H1 (cell line): ENCODE data around the gene MYO9A. TPM values are rescaled to one million over a fixed set of nuclear protein-coding genes. Genes with fewer than 3 reads are reported as not detected.

ENCODE experiments used
- CBX8 ChIP-seq: fragments of 300-800, 300-1000 bp; sonication (generic); IDR thresholded peaks from 2 replicates; pipeline ENCODE4 v1.7.1; 2016; ENCODE audit warnings: low read depth, low read length, borderline replicate concordance
- CTBP2 ChIP-seq: IDR thresholded peaks from 2 replicates; pipeline ENCODE4 v1.7.0; 2011; ENCODE audit warnings: borderline replicate concordance, mild to moderate bottlenecking, moderate library complexity, mixed read lengths, low read length; ENCODE audit not compliant: insufficient read depth, insufficient read length
- HDAC6 ChIP-seq: IDR thresholded peaks from one replicate; pipeline ENCODE4 v1.7.1; 2012; ENCODE audit warnings: low read depth, mild to moderate bottlenecking, inconsistent platforms, low read length, moderate library complexity
- RAD21 ChIP-seq, 2 experiments: IDR thresholded peaks in 1 of 2; conservative IDR thresholded peaks in 1 of 2; 2 replicates each; pipeline ENCODE4 v1.6.1; 2011; ENCODE audit warnings: low read depth in 2 of 2, low read length in 2 of 2, improper control_type of control experiment in 1 of 2, inconsistent platforms in 1 of 2, mild to moderate bottlenecking in 1 of 2, moderate library complexity in 1 of 2
- polyA plus RNA-seq, 7 experiments: library from polyadenylated mRNA; depleted of rRNA in 3 of 7; stranded (reverse) in 5 of 7; unstranded in 2 of 7; fragments of >200 nt in 5 of 7; fragments of 200-250 nt in 2 of 7; gene quantifications; 1 replicate in 5 of 7; 2 replicates in 1 of 7; 4 replicates in 1 of 7; pipeline versions ENCODE4 v1.2.1 to v1.2.3, GENCODE V29; 2011 to 2013; ENCODE audit warnings: missing spikeins in 2 of 7, mixed read lengths in 2 of 7
- total RNA-seq: library from RNA; stranded (reverse); fragmentation: NEBNext Ultra II Directional; extraction: Animal tissue kit (Norgen Biotek cat#: 25700); gene quantifications from 2 replicates; pipeline ENCODE4 v1.2.1, GENCODE V29; 2021

The MYO9A gene
- total and polyA plus RNA-seq, 2 of the 8 experiments (the other 6 are each of a cell fraction or from before 2014, with no cell fraction given), result 3.9 to 26.0 TPM

- TF ChIP-seq CTBP2 (no peak), HDAC6 (no peak), RAD21 (IDR thresholded peaks at IDR 0.05 in 1 of 2, conservative IDR thresholded peaks at IDR 0.05 in 1 of 2; ENCODE audit: low read depth in 2 of 2, low read length in 2 of 2) (no peak), CBX8 (no peak)
These were observed 315.9 kb downstream of the MYO9A start (continued) for GRCh38 chr15:71801935-71802655.
